T-helper 22 cell (primary cell): ENCODE measurements around the gene HSBP1L1.

Experiments
- DNase-seq: peaks from one replicate; pipeline ENCODE4 v3.0.0-alpha.2; 2020; ENCODE audit warnings: low read depth

The HSBP1L1 gene

GRCh38 chr18:79964330-79965118, at the start of gene HSBP1L1:
TSS of gene HSBP1L1 (plus strand) at chr18:79964643. CDS start at chr18:79964736, 93 bp downstream.
- peak; percentile 37 for DNase-seq

- DNase-seq = no peak
Observed at GRCh38 chr18:79915161-79916127, 49.0 kb upstream of the HSBP1L1 start.

- no peak for DNase-seq
Observed at GRCh38 chr18:79916128-79916494, 48.3 kb upstream of the HSBP1L1 start.

- no peak for DNase-seq
Observed at GRCh38 chr18:79916546-79917168, 47.8 kb upstream of the HSBP1L1 start.

GRCh38 chr18:79917169-79917852, 47.1 kb upstream of the HSBP1L1 start:
- DNase-seq = no peak

GRCh38 chr18:79917853-79918614, 46.4 kb upstream of the HSBP1L1 start:
- no peak for DNase-seq

- DNase-seq = no peak
Observed at GRCh38 chr18:79918615-79919011, 45.8 kb upstream of the HSBP1L1 start.

GRCh38 chr18:79919089-79919488, 45.4 kb upstream of the HSBP1L1 start:
- no peak for DNase-seq

- no peak for DNase-seq
Observed at GRCh38 chr18:79921984-79922965, 42.2 kb upstream of the HSBP1L1 start.

- no peak for DNase-seq
Observed at GRCh38 chr18:79922971-79923411, 41.5 kb upstream of the HSBP1L1 start.

GRCh38 chr18:79923896-79924585, 40.4 kb upstream of the HSBP1L1 start:
- DNase-seq = no peak

- DNase-seq = no peak
Observed at GRCh38 chr18:79924814-79925731, 39.4 kb upstream of the HSBP1L1 start.

GRCh38 chr18:79926306-79926705, 38.1 kb upstream of the HSBP1L1 start:
- no peak for DNase-seq

- no peak for DNase-seq
Observed at GRCh38 chr18:79926715-79927606, 37.5 kb upstream of the HSBP1L1 start.

GRCh38 chr18:79927607-79928562, 36.6 kb upstream of the HSBP1L1 start:
- DNase-seq = no peak

- no peak for DNase-seq
Observed at GRCh38 chr18:79928563-79928960, 35.9 kb upstream of the HSBP1L1 start.
